Measurements from ENCODE around the gene ELFN2. TPM values are rescaled to one million over a fixed set of nuclear protein-coding genes. Genes with fewer than 3 reads are reported as not detected.

The ELFN2 gene
- polyA plus RNA-seq, 3 donors, result 0.01 TPM; not detected in 2

DNA sequence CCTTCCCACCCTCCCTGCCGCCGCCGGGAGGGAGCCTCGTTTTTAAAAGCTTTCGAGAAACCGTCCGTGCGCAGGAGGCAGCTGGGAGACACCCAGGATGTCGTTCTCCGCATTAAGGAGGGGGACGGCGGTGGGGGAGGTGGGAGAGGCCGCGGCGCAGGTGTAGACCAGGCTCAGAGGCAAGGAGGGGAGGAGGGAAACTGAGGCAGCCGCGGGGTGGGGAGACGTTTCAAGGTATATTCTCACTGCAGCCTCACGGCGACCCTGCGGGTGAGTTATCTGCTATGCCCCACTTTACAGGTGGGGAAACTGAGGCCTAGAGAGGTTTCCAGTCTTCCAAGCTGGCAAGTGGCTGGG is 102.3 kb downstream of the ELFN2 start:
- Histone ChIP-seq H3K9ac (ENCODE audit: insufficient read depth, low read length, poor library complexity, severe bottlenecking) (no peak overlapping the region), H3K27me3 (ENCODE audit: control insufficient read depth in 2 of 2, insufficient read depth in 2 of 2, low read length in 2 of 2) (peaks cover 20 to 60% of the 10 kb centered on the region in 2 donors), H2AFZ (ENCODE audit: insufficient read depth, low read depth, low read length, poor library complexity, severe bottlenecking) (no peak overlapping the region), H3K79me2 (ENCODE audit: insufficient read depth, low read length) (no peaks in the 10 kb centered on the region), H3K4me3 (replicated peaks in 1 of 3; ENCODE audit: low read depth in 2 of 3, low read length in 3 of 3) (no peak overlapping the region), H3K9me3 (replicated peaks in 1 of 2; ENCODE audit: control insufficient read depth in 1 of 2, insufficient read depth in 1 of 2, low read length in 2 of 2) (peaks cover 0 to 5% of the 10 kb centered on the region in 2 donors), H4K20me1 (ENCODE audit: insufficient read depth, low read length) (no peaks in the 10 kb centered on the region), H3K4me2 (replicated peaks; ENCODE audit: extremely low read depth, low read length, poor library complexity, severe bottlenecking) (no peak overlapping the region), H3K4me1 (ENCODE audit: control insufficient read depth in 1 of 2, insufficient read depth in 2 of 2, low read length in 2 of 2) (peaks cover 15 to 18% of the 10 kb centered on the region in 2 donors), H3K27ac (ENCODE audit: low read depth in 1 of 2, low read length in 2 of 2) (no peak overlapping the region), H3K36me3 (replicated peaks in 1 of 2; ENCODE audit: control insufficient read depth in 1 of 2, insufficient read depth in 2 of 2, low read length in 2 of 2) (no peaks in the 10 kb centered on the region)
- TF ChIP-seq, protein P1, sequence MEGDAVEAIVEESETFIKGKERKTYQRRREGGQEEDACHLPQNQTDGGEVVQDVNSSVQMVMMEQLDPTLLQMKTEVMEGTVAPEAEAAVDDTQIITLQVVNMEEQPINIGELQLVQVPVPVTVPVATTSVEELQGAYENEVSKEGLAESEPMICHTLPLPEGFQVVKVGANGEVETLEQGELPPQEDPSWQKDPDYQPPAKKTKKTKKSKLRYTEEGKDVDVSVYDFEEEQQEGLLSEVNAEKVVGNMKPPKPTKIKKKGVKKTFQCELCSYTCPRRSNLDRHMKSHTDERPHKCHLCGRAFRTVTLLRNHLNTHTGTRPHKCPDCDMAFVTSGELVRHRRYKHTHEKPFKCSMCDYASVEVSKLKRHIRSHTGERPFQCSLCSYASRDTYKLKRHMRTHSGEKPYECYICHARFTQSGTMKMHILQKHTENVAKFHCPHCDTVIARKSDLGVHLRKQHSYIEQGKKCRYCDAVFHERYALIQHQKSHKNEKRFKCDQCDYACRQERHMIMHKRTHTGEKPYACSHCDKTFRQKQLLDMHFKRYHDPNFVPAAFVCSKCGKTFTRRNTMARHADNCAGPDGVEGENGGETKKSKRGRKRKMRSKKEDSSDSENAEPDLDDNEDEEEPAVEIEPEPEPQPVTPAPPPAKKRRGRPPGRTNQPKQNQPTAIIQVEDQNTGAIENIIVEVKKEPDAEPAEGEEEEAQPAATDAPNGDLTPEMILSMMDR (IDR thresholded peaks at IDR 0.05), result no peak
- WGBS (ENCODE audit: insufficient coverage), result 2% methylated on average over 9 of the region's 21 CpGs
- H3K27me3 Mint-ChIP-seq (ENCODE audit: low read depth in 3 of 3), result peaks cover 62 to 74% (median 71%) of the 10 kb centered on the region in 3 donors
- peak overlapping the region in 1 of 2 donors; percentile 68 for H3K4me3 Mint-ChIP-seq
- peaks cover 0 to 3% of the 10 kb centered on the region in 2 donors for H3K36me3 Mint-ChIP-seq
- no peak for DNase-seq
- no peak overlapping the region for H3K27ac Mint-ChIP-seq
- H3K9me3 Mint-ChIP-seq, result peaks cover 0 to 11% (median 2%) of the 10 kb centered on the region in 7 donors
- intact Hi-C loops (cut with micrococcal nuclease), result no loop called here
- H3K4me1 Mint-ChIP-seq, result peaks cover 19% of the 10 kb centered on the region

GRCh38 chr22:37324340-37325038 is 102.8 kb downstream of the ELFN2 start:
- Mint-ChIP-seq H3K9me3 (peaks cover 0 to 11% (median 2%) of the 10 kb centered on the region in 7 donors), H3K4me3 (peak overlapping the region in 1 of 2 donors; percentile 78), H3K27me3 (ENCODE audit: low read depth in 3 of 3) (peaks cover 63 to 71% (median 68%) of the 10 kb centered on the region in 3 donors), H3K36me3 (peaks cover 0 to 3% of the 10 kb centered on the region in 2 donors), H3K4me1 (peaks cover 19% of the 10 kb centered on the region), H3K27ac (no peak overlapping the region)
- no peak for DNase-seq
- Histone ChIP-seq H3K36me3 (replicated peaks in 1 of 2; ENCODE audit: control insufficient read depth in 1 of 2, insufficient read depth in 2 of 2, low read length in 2 of 2) (no peaks in the 10 kb centered on the region), H3K4me1 (ENCODE audit: control insufficient read depth in 1 of 2, insufficient read depth in 2 of 2, low read length in 2 of 2) (peaks cover 15 to 17% of the 10 kb centered on the region in 2 donors), H3K4me2 (replicated peaks; ENCODE audit: extremely low read depth, low read length, poor library complexity, severe bottlenecking) (no peak overlapping the region), H3K9ac (ENCODE audit: insufficient read depth, low read length, poor library complexity, severe bottlenecking) (no peak overlapping the region), H3K9me3 (replicated peaks in 1 of 2; ENCODE audit: control insufficient read depth in 1 of 2, insufficient read depth in 1 of 2, low read length in 2 of 2) (peaks cover 0 to 5% of the 10 kb centered on the region in 2 donors), H4K20me1 (ENCODE audit: insufficient read depth, low read length) (no peaks in the 10 kb centered on the region), H3K27ac (ENCODE audit: low read depth in 1 of 2, low read length in 2 of 2) (no peak overlapping the region), H3K4me3 (replicated peaks in 1 of 3; ENCODE audit: low read depth in 2 of 3, low read length in 3 of 3) (no peak overlapping the region), H2AFZ (ENCODE audit: insufficient read depth, low read depth, low read length, poor library complexity, severe bottlenecking) (no peak overlapping the region), H3K79me2 (ENCODE audit: insufficient read depth, low read length) (no peaks in the 10 kb centered on the region), H3K27me3 (ENCODE audit: control insufficient read depth in 2 of 2, insufficient read depth in 2 of 2, low read length in 2 of 2) (peaks cover 20 to 60% of the 10 kb centered on the region in 2 donors)
- intact Hi-C loops (cut with micrococcal nuclease), result no loop called here
- TF ChIP-seq, protein P1 (IDR thresholded peaks at IDR 0.05), result no peak
- WGBS (ENCODE audit: insufficient coverage), result 16% methylated on average over 47 of the region's 51 CpGs
